Activated CD8-positive, alpha-beta T cell treated with anti-CD3 and anti-CD28 coated beads for 36 hours (primary cell): ENCODE results near the gene RAB27B. TPM values are rescaled to one million over a fixed set of nuclear protein-coding genes. Genes with fewer than 3 reads are reported as not detected.

ENCODE experiments used
- ATAC-seq: fragments of 200-7000 bp; cut with Tn5 transposase; one replicate; pipeline ENCODE4 v1.10.0; 2021; ENCODE audit warnings: mild to moderate bottlenecking, moderate library complexity
- CTCF ChIA-PET: fragments of 350-600 bp; sonication (Branson Sonifier 250); formaldehyde crosslinking; loops from one replicate; lab custom pipeline; 2021; ENCODE audit warnings: antibody characterized with exemption; lab: Charles Lee
- POLR2A ChIA-PET: fragments of 350-600 bp; sonication (Branson Sonifier 250); formaldehyde crosslinking; loops from one replicate; lab custom pipeline; 2021; ENCODE audit warnings: antibody characterized with exemption; lab: Charles Lee
- DNase-seq: peaks from one replicate; pipeline ENCODE4 v3.0.0-alpha.2; 2020
- H3K27ac Mint-ChIP-seq: one replicate; pipeline ENCODE4 v1.8.0; 2021; ENCODE audit warnings: mild to moderate bottlenecking, mixed read lengths
- H3K27me3 Mint-ChIP-seq: one replicate; pipeline ENCODE4 v1.8.0; 2021; ENCODE audit warnings: mixed read lengths
- H3K36me3 Mint-ChIP-seq: one replicate; pipeline ENCODE4 v1.8.0; 2021; ENCODE audit warnings: low read depth, mixed read lengths
- H3K4me1 Mint-ChIP-seq: one replicate; pipeline ENCODE4 v1.8.0; 2021; ENCODE audit warnings: low read depth, mixed read lengths
- H3K4me3 Mint-ChIP-seq: one replicate; pipeline ENCODE4 v1.8.0; 2021; ENCODE audit warnings: mild to moderate bottlenecking, moderate library complexity, mixed read lengths
- H3K9me3 Mint-ChIP-seq: one replicate; pipeline ENCODE4 v1.8.0; 2021; ENCODE audit warnings: mixed read lengths
- CTCF ChIP-seq: fragments of 200-600 bp; IDR thresholded peaks from one replicate; pipeline ENCODE4 v1.8.0; 2022; ENCODE audit warnings: antibody characterized with exemption, mild to moderate bottlenecking
- intact Hi-C: fragments of 100-400 bp; cut with micrococcal nuclease; formaldehyde crosslinking; loops from one replicate; pipeline ENCODE4 v1.10.0; 2022
- total RNA-seq, 2 experiments: library from RNA; stranded (reverse); gene quantifications; one replicate each; pipeline ENCODE4 v1.2.3, GENCODE V29; 2021

Gene RAB27B
- total RNA-seq, 2 experiments from 2014 or later, result not detected

GRCh38 chr18:54872681-54873080, 44.4 kb downstream of the RAB27B start:
- Mint-ChIP-seq H3K36me3 (no peaks in the 10 kb centered on the region), H3K27ac (no peak overlapping the region), H3K9me3 (no peaks in the 10 kb centered on the region), H3K4me3 (no peak overlapping the region), H3K4me1 (no peaks in the 10 kb centered on the region), H3K27me3 (peaks cover 2% of the 10 kb centered on the region)
- intact Hi-C loops, result no loop called here
- DNase-seq (no peak), ATAC-seq (no peak)
- no peak for TF ChIP-seq CTCF
- POLR2A ChIA-PET, result no interaction called here
- CTCF ChIA-PET, result no interaction called here

GRCh38 chr18:54873884-54874255, 45.6 kb downstream of the RAB27B start:
- Mint-ChIP-seq H3K27me3 (peaks cover 2% of the 10 kb centered on the region), H3K4me3 (no peak overlapping the region), H3K4me1 (no peaks in the 10 kb centered on the region), H3K36me3 (no peaks in the 10 kb centered on the region), H3K27ac (no peak overlapping the region), H3K9me3 (no peaks in the 10 kb centered on the region)
- ATAC-seq (no peak), DNase-seq (no peak)
- intact Hi-C loops, result no loop called here
- TF ChIP-seq CTCF, result no peak
- CTCF ChIA-PET, result no interaction called here
- POLR2A ChIA-PET, result no interaction called here

- DNase-seq (no peak), ATAC-seq (no peak)
- CTCF ChIA-PET, result no interaction called here
- no peaks in the 10 kb centered on the region for H3K36me3 Mint-ChIP-seq
- H3K27ac Mint-ChIP-seq, result no peak overlapping the region
- no peaks in the 10 kb centered on the region for H3K9me3 Mint-ChIP-seq
- no peak for TF ChIP-seq CTCF
- intact Hi-C loops, result no loop called here
- H3K4me3 Mint-ChIP-seq, result no peak overlapping the region
- no peaks in the 10 kb centered on the region for H3K4me1 Mint-ChIP-seq
- H3K27me3 Mint-ChIP-seq, result peaks cover 2% of the 10 kb centered on the region
- POLR2A ChIA-PET, result no interaction called here
These were observed 46.8 kb downstream of the RAB27B start for GRCh38 chr18:54875063-54875462.

- Mint-ChIP-seq H3K9me3 (no peaks in the 10 kb centered on the region), H3K27me3 (peaks cover 1% of the 10 kb centered on the region), H3K36me3 (no peaks in the 10 kb centered on the region), H3K4me1 (no peaks in the 10 kb centered on the region), H3K4me3 (no peak overlapping the region), H3K27ac (no peak overlapping the region)
- POLR2A ChIA-PET, result no interaction called here
- ATAC-seq (no peak), DNase-seq (no peak)
- no peak for TF ChIP-seq CTCF
- intact Hi-C loops, result no loop called here
- CTCF ChIA-PET, result no interaction called here
These were observed 48.8 kb downstream of the RAB27B start for GRCh38 chr18:54877076-54877475.

GRCh38 chr18:54878159-54878622, 49.9 kb downstream of the RAB27B start:
- CTCF ChIA-PET, result no interaction called here
- intact Hi-C loops, result no loop called here
- Mint-ChIP-seq H3K27me3 (peaks cover 1% of the 10 kb centered on the region), H3K4me3 (no peak overlapping the region), H3K36me3 (no peaks in the 10 kb centered on the region), H3K27ac (no peak overlapping the region), H3K4me1 (no peaks in the 10 kb centered on the region), H3K9me3 (no peaks in the 10 kb centered on the region)
- no peak for DNase-seq
- TF ChIP-seq CTCF, result no peak
- no peak for ATAC-seq
- POLR2A ChIA-PET, result no interaction called here
